IPS-18a (cell line): ENCODE data around the gene PARVG.

Experiments
- H3K27ac ChIP-seq: one replicate; pipeline ENCODE4 v1.5.1; 2013; ENCODE audit warnings: low read length
- H3K27me3 ChIP-seq: one replicate; pipeline ENCODE4 v1.6.1; 2013; ENCODE audit warnings: mild to moderate bottlenecking, low read length; ENCODE audit not compliant: control insufficient read depth, insufficient read depth
- H3K36me3 ChIP-seq: one replicate; pipeline ENCODE4 v1.6.1; 2013; ENCODE audit warnings: low read depth, low read length; ENCODE audit not compliant: control insufficient read depth
- H3K4me1 ChIP-seq: one replicate; pipeline ENCODE4 v1.6.1; 2013; ENCODE audit warnings: low read depth, low read length; ENCODE audit not compliant: control insufficient read depth
- H3K4me3 ChIP-seq: one replicate; pipeline ENCODE4 v1.5.1; 2013; ENCODE audit warnings: low read length
- H3K9ac ChIP-seq: one replicate; pipeline ENCODE4 v1.6.1; 2013; ENCODE audit warnings: mild to moderate bottlenecking, low read length, moderate library complexity
- H3K9me3 ChIP-seq: one replicate; pipeline ENCODE4 v1.6.1; 2013; ENCODE audit warnings: low read depth, low read length; ENCODE audit not compliant: control insufficient read depth

Gene PARVG

GRCh38 chr22:44209343-44209742 is 28.6 kb downstream of the PARVG start:
- no peak overlapping the region for H3K9ac ChIP-seq
- peaks cover 3% of the 10 kb centered on the region for H3K27me3 ChIP-seq
- no peaks in the 10 kb centered on the region for H3K4me1 ChIP-seq
- H3K27ac ChIP-seq: no peak overlapping the region
- no peaks in the 10 kb centered on the region for H3K36me3 ChIP-seq
- no peak overlapping the region for H3K4me3 ChIP-seq
- H3K9me3 ChIP-seq: no peaks in the 10 kb centered on the region

- H3K9ac ChIP-seq: no peak overlapping the region
- no peak overlapping the region for H3K27ac ChIP-seq
- no peak overlapping the region for H3K4me3 ChIP-seq
- no peaks in the 10 kb centered on the region for H3K36me3 ChIP-seq
- H3K9me3 ChIP-seq: no peaks in the 10 kb centered on the region
- H3K4me1 ChIP-seq: no peaks in the 10 kb centered on the region
- peaks cover 3% of the 10 kb centered on the region for H3K27me3 ChIP-seq
Measured at GRCh38 chr22:44210722-44211121, 30.0 kb downstream of the PARVG start.

- Histone ChIP-seq H3K4me1 (no peaks in the 10 kb centered on the region), H3K9me3 (no peaks in the 10 kb centered on the region), H3K9ac (no peak overlapping the region), H3K4me3 (no peak overlapping the region), H3K27ac (no peak overlapping the region), H3K27me3 (peaks cover 3% of the 10 kb centered on the region), H3K36me3 (no peaks in the 10 kb centered on the region)
Measured at GRCh38 chr22:44211256-44211945, 30.7 kb downstream of the PARVG start.

- Histone ChIP-seq H3K4me1 (no peaks in the 10 kb centered on the region), H3K4me3 (no peak overlapping the region), H3K9ac (no peak overlapping the region), H3K9me3 (no peaks in the 10 kb centered on the region), H3K36me3 (no peaks in the 10 kb centered on the region), H3K27me3 (peaks cover 3% of the 10 kb centered on the region), H3K27ac (no peak overlapping the region)
Measured at GRCh38 chr22:44211946-44212930, 31.5 kb downstream of the PARVG start.

GRCh38 chr22:44212936-44213335 is 32.2 kb downstream of the PARVG start:
- H3K4me3 ChIP-seq: no peak overlapping the region
- H3K9me3 ChIP-seq: no peaks in the 10 kb centered on the region
- peaks cover 3% of the 10 kb centered on the region for H3K27me3 ChIP-seq
- H3K4me1 ChIP-seq: no peaks in the 10 kb centered on the region
- no peaks in the 10 kb centered on the region for H3K36me3 ChIP-seq
- H3K9ac ChIP-seq: no peak overlapping the region
- no peak overlapping the region for H3K27ac ChIP-seq

- no peaks in the 10 kb centered on the region for H3K4me1 ChIP-seq
- H3K36me3 ChIP-seq: no peaks in the 10 kb centered on the region
- H3K9me3 ChIP-seq: no peaks in the 10 kb centered on the region
- H3K9ac ChIP-seq: no peak overlapping the region
- H3K4me3 ChIP-seq: no peak overlapping the region
- peaks cover 3% of the 10 kb centered on the region for H3K27me3 ChIP-seq
- no peak overlapping the region for H3K27ac ChIP-seq
Measured at GRCh38 chr22:44213489-44214043, 32.8 kb downstream of the PARVG start.

- Histone ChIP-seq H3K27ac (no peak overlapping the region), H3K27me3 (peaks cover 3% of the 10 kb centered on the region), H3K4me1 (no peaks in the 10 kb centered on the region), H3K9ac (no peak overlapping the region), H3K36me3 (no peaks in the 10 kb centered on the region), H3K9me3 (no peaks in the 10 kb centered on the region), H3K4me3 (no peak overlapping the region)
Measured at GRCh38 chr22:44214187-44214586, 33.5 kb downstream of the PARVG start.

- H3K27me3 ChIP-seq: peaks cover 3% of the 10 kb centered on the region
- H3K9me3 ChIP-seq: no peaks in the 10 kb centered on the region
- no peaks in the 10 kb centered on the region for H3K36me3 ChIP-seq
- no peak overlapping the region for H3K4me3 ChIP-seq
- H3K4me1 ChIP-seq: no peaks in the 10 kb centered on the region
- no peak overlapping the region for H3K9ac ChIP-seq
- H3K27ac ChIP-seq: no peak overlapping the region
Measured at GRCh38 chr22:44214764-44215163, 34.0 kb downstream of the PARVG start.

- H3K36me3 ChIP-seq: no peaks in the 10 kb centered on the region
- no peaks in the 10 kb centered on the region for H3K9me3 ChIP-seq
- no peak overlapping the region for H3K27ac ChIP-seq
- H3K4me1 ChIP-seq: no peaks in the 10 kb centered on the region
- no peak overlapping the region for H3K4me3 ChIP-seq
- no peak overlapping the region for H3K9ac ChIP-seq
- H3K27me3 ChIP-seq: peaks cover 3% of the 10 kb centered on the region
Measured at GRCh38 chr22:44215287-44215686, 34.6 kb downstream of the PARVG start.

- no peak overlapping the region for H3K9ac ChIP-seq
- no peaks in the 10 kb centered on the region for H3K9me3 ChIP-seq
- no peak overlapping the region for H3K27ac ChIP-seq
- no peaks in the 10 kb centered on the region for H3K36me3 ChIP-seq
- H3K27me3 ChIP-seq: no peaks in the 10 kb centered on the region
- H3K4me3 ChIP-seq: no peak overlapping the region
- no peaks in the 10 kb centered on the region for H3K4me1 ChIP-seq
Measured at GRCh38 chr22:44217346-44217745, 36.6 kb downstream of the PARVG start.

- H3K36me3 ChIP-seq: no peaks in the 10 kb centered on the region
- H3K4me3 ChIP-seq: no peak overlapping the region
- no peak overlapping the region for H3K9ac ChIP-seq
- no peaks in the 10 kb centered on the region for H3K27me3 ChIP-seq
- no peaks in the 10 kb centered on the region for H3K9me3 ChIP-seq
- H3K4me1 ChIP-seq: no peaks in the 10 kb centered on the region
- no peak overlapping the region for H3K27ac ChIP-seq
Measured at GRCh38 chr22:44218071-44218470, 37.3 kb downstream of the PARVG start.
